SHP77 treated with DMSO at 0.1 percent for 48 hours (cell line): ENCODE results near the gene KRTAP10-9.
"Not testable (repeated sequence)": the region's sequence is repeated elsewhere in the genome, so short reads cannot be mapped to it uniquely, and the experiment has no call there.

Experiments used
- DNase-seq: peaks from one replicate; lab custom pipeline; 2025; lab: John Stamatoyannopoulos, UW

Gene KRTAP10-9

GRCh38 chr21:44595524-44595923, 31.4 kb upstream of the KRTAP10-9 start:
- DNase-seq, result no peak

GRCh38 chr21:44596068-44596725, 30.7 kb upstream of the KRTAP10-9 start:
- DNase-seq, result no peak

- DNase-seq, result no peak
These were observed 28.8 kb upstream of the KRTAP10-9 start for GRCh38 chr21:44598061-44598460.

GRCh38 chr21:44599264-44600029, 27.4 kb upstream of the KRTAP10-9 start:
- DNase-seq, result no peak

- not testable (repeated sequence) for DNase-seq
These were observed 26.5 kb upstream of the KRTAP10-9 start, which contains the start of gene KRTAP10-7 for GRCh38 chr21:44600118-44600978. TSS of gene KRTAP10-7 (plus strand) at chr21:44600597. CDS start at chr21:44600622, 25 bp downstream.

GRCh38 chr21:44601091-44601490, 25.8 kb upstream of the KRTAP10-9 start:
- not testable (repeated sequence) for DNase-seq

- DNase-seq, result no peak
These were observed 25.1 kb upstream of the KRTAP10-9 start for GRCh38 chr21:44601596-44602462.

GRCh38 chr21:44602463-44602850, 24.4 kb upstream of the KRTAP10-9 start:
- DNase-seq, result no peak

GRCh38 chr21:44603109-44603875, 23.6 kb upstream of the KRTAP10-9 start:
- no peak for DNase-seq

GRCh38 chr21:44603911-44604310, 23.0 kb upstream of the KRTAP10-9 start:
- no peak for DNase-seq

- DNase-seq, result no peak
These were observed 20.4 kb upstream of the KRTAP10-9 start for GRCh38 chr21:44606495-44606894.

- no peak for DNase-seq
These were observed 17.7 kb upstream of the KRTAP10-9 start for GRCh38 chr21:44609193-44609592.

- DNase-seq, result not testable (repeated sequence)
These were observed 16.6 kb upstream of the KRTAP10-9 start for GRCh38 chr21:44610157-44610843.

GRCh38 chr21:44611551-44611950, 15.3 kb upstream of the KRTAP10-9 start:
- DNase-seq, result no peak

- DNase-seq, result no peak
These were observed 14.8 kb upstream of the KRTAP10-9 start, which contains the start of gene KRTAP10-8 for GRCh38 chr21:44612029-44612486. TSS of gene KRTAP10-8 (plus strand) at chr21:44612079. CDS start at chr21:44612101, 22 bp downstream.

GRCh38 chr21:44612669-44613229, 14.1 kb upstream of the KRTAP10-9 start:
- DNase-seq, result no peak

GRCh38 chr21:44613386-44614155, 13.3 kb upstream of the KRTAP10-9 start:
- DNase-seq, result no peak

GRCh38 chr21:44614161-44614631, 12.7 kb upstream of the KRTAP10-9 start:
- no peak for DNase-seq
